ENCODE results near the gene ARHGEF3.

DNA sequence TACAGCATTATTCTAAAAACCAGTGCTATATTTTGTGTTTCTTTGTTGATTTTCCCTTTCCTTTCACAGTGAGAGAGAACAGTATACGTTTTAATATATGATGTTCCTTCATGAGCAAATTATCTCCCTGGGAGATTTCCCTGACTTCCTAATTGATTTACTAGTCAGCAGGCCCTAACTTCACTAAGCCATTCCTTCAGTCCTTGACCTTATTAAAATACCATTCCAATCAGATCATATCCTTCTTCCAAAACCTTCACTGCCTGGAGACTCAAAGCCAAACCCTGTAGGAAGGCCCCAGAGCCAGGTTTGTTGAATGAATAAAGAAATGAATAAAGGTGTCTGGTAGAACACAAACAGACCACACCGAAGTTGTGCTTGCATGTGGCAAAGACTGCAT lies 43.8 kb upstream of the ARHGEF3 start:
- TF ChIP-seq, protein P1, sequence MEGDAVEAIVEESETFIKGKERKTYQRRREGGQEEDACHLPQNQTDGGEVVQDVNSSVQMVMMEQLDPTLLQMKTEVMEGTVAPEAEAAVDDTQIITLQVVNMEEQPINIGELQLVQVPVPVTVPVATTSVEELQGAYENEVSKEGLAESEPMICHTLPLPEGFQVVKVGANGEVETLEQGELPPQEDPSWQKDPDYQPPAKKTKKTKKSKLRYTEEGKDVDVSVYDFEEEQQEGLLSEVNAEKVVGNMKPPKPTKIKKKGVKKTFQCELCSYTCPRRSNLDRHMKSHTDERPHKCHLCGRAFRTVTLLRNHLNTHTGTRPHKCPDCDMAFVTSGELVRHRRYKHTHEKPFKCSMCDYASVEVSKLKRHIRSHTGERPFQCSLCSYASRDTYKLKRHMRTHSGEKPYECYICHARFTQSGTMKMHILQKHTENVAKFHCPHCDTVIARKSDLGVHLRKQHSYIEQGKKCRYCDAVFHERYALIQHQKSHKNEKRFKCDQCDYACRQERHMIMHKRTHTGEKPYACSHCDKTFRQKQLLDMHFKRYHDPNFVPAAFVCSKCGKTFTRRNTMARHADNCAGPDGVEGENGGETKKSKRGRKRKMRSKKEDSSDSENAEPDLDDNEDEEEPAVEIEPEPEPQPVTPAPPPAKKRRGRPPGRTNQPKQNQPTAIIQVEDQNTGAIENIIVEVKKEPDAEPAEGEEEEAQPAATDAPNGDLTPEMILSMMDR (IDR thresholded peaks at IDR 0.05; ENCODE audit: low read depth, low read length) = no peak
- TF ChIP-seq EZH2phosphoT487 (IDR thresholded peaks at IDR 0.05; ENCODE audit: low read depth) = no peak

Measured in OCI-LY3 (cell line).